Cardiac fibroblast (primary cell): ENCODE data around the gene MAGI2.
A peak's percentile ranks its signal among the peaks of the same experiment; 100 is the strongest.

Experiments
- DNase-seq, 2 donors: peaks; one replicate each; pipeline versions ENCODE4 v3.0.0 to v3.0.0-alpha.2; 2010; ENCODE audit warnings: low read depth in 2 of 2
- H3K4me3 ChIP-seq, 2 donors: replicated peaks in 1 of 2; 1 replicate in 1 of 2; 2 replicates in 1 of 2; pipeline ENCODE4 v1.5.1; 2011; ENCODE audit warnings: low read depth in 2 of 2, low read length in 2 of 2, mild to moderate bottlenecking in 2 of 2, moderate library complexity in 1 of 2
- CTCF ChIP-seq: IDR thresholded peaks from one replicate; pipeline ENCODE4 v1.5.1; 2011; ENCODE audit warnings: low read depth, mild to moderate bottlenecking, low read length, inconsistent platforms

The MAGI2 gene

GRCh38 chr7:78788464-78788863, 665.0 kb downstream of the MAGI2 start:
- no peak for DNase-seq
- no peak for TF ChIP-seq CTCF
- H3K4me3 ChIP-seq: no peak overlapping the region

GRCh38 chr7:78787854-78788253, 665.6 kb downstream of the MAGI2 start:
- no peak for TF ChIP-seq CTCF
- H3K4me3 ChIP-seq: no peak overlapping the region
- DNase-seq: no peak

- TF ChIP-seq CTCF: no peak
- DNase-seq: no peak
- no peak overlapping the region for H3K4me3 ChIP-seq
These were observed 667.4 kb downstream of the MAGI2 start for GRCh38 chr7:78786055-78786454.

GRCh38 chr7:78783179-78783962, 670.1 kb downstream of the MAGI2 start:
- no peak for DNase-seq
- TF ChIP-seq CTCF: no peak
- no peak overlapping the region for H3K4me3 ChIP-seq

GRCh38 chr7:78780560-78780959, 672.9 kb downstream of the MAGI2 start:
- TF ChIP-seq CTCF: no peak
- H3K4me3 ChIP-seq: no peak overlapping the region
- no peak for DNase-seq

- no peak for DNase-seq
- no peak for TF ChIP-seq CTCF
- no peak overlapping the region for H3K4me3 ChIP-seq
These were observed 673.7 kb downstream of the MAGI2 start for GRCh38 chr7:78779788-78780187.

- peak in 1 of 2 donors; percentile 25 for DNase-seq
- TF ChIP-seq CTCF: no peak
- no peak overlapping the region for H3K4me3 ChIP-seq
These were observed 675.6 kb downstream of the MAGI2 start for GRCh38 chr7:78777829-78778228.
